GM19238 (cell line): ENCODE results near the gene XYLT1.

ENCODE experiments used
- DNase-seq: peaks from one replicate; pipeline ENCODE4 v3.0.0; 2011; ENCODE audit warnings: low spot score; ENCODE audit not compliant: insufficient read length

XYLT1 gene

DNA sequence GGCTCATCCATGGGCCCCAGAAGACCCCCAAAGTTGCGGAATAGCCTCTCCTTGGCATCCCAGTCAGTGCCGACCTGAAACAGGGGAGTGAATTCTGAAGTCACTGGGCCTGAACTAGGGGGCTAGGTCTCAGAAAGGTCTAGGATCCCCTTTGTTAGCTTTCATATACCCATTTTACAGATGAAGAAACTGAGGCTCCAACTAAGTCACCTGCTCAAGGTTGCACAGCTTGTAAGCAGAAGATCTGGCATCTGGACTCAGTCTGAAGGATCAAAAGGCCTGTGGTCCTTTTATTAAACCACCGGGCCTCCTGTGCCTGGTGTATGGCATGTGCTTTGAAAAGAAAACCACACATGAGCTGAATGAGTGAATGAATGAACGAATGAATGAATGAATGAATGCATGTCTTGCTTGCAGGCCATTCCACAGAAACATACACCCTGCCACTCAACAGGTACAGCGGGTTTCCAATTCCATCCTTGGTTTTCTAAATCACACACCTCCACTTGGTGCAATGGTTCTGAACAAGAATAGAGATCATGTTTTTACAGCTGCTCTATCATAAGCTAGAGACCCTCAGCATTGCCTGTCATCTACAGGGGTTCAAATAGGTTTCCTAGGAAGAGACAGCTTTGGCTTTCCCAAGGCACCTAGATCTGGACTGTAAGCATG is 352.7 kb downstream of the XYLT1 start:
- DNase-seq, result no peak

DNA sequence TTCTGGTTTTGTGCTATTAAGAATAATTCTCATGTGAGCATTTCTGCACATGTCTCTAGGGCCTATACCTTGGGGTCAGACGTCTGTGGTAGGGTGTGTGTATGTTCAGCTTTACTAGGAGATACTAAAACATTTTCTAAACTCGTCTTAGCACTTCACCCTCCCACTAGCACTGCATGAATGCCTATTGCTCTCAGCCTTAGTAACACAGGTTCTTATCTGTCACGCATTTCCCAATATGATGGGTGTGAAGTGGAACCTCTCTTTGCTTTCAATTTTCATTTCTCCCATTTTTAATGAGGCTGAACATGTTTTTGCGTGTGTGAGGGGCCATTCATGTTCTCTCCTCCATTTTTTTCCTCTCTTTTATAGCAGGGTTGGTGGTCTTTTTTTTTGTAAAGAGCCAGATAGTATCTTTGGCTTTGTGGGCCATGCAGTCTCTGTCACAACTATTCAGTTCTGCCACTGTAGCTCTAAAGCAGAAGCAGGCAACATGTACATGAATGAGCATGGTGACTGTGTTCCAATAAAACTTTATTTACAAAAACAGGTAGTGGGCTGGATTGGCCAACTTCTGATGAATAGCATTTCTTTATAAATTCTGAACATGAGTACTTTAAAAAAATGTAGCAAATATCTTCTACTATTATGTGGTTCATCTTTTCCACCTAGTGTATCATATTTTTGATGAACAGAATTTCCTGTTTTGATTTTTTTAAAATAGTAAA is 354.0 kb downstream of the XYLT1 start:
- DNase-seq, result no peak

DNA sequence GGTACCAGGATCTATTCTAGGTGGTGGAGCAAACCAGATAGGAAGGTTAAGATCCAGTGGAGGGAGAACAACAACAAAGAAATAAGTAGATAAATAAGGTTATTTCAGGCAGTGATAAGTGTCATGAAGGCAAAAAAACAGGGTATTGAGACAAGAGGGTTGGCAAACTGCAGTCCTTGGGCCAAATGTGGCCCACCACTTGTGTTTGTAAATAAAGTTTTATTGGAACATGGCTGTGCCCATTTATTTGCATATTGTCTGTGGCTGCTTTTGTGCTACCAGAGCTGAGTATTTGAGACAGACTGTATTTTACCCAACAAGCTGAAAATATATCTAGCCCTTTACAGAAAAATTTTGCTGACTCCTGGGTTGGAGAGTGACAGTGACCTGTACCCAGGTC is 361.3 kb downstream of the XYLT1 start:
- DNase-seq, result no peak

DNA sequence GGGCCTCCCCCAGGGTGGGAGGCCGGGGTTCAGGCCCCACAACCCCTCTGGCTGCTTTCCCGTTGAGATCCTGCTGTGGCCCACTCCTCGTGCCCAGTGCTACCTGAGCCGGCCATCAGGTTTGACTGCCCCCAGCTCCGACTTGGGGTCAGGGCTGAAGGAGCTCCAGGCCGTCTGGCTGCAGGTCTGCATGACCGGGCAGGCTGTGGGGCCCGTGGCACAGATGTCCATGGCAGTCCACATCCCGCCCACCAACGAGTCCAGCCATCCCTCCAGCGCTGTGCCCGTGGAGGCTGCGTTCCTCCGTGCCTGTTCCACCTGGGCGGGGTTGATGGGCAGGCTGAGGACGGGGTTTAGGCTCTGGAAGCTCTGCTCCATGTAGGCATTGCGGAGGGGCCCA is 362.2 kb downstream of the XYLT1 start:
- no peak for DNase-seq

DNA sequence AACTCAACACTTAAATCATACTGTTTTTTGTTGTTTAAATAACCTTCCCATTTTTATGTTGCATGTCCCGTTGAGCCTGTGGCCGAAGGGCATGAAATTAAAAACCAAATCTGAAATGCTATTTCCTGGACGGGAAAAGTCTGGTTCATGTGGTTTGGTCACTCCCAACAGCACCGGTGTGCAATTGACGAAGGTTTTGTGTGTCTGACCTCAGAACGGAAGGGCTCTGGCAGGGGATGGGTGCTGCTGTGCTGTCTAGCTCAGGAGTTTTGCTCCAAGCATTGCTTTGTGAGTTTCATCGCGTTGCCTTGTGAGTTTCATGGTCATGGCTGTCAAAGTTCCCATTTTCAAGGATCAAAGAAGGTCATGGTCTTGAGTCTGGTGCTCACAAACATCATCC is 363.3 kb downstream of the XYLT1 start:
- no peak for DNase-seq

DNA sequence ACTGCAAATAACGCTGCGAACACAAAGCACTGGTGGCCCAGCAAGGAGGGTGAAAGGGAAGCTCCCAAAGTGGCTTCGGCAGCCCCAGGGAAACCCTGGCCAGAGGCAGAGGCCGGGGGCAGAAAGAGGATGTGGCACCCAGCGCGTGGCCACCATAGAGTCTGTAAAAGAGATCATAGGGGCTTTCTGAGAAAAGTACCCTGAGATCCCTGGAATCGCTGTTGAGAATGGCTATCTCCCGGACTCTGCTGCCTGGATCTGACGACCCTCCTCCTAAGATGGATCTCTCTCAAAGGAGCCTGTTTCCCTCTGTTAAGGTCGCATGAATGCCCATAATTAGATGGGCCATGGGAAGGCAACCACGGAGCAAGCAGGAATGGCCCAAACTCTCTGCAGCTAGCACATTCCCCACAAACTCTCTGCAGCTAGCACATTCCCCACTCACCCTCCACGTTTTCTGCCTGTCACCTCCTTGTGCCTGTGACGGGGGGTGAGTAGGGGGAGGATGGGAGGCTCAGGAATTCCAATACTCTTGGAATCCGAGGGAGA is 364.4 kb downstream of the XYLT1 start:
- DNase-seq, result no peak

DNA sequence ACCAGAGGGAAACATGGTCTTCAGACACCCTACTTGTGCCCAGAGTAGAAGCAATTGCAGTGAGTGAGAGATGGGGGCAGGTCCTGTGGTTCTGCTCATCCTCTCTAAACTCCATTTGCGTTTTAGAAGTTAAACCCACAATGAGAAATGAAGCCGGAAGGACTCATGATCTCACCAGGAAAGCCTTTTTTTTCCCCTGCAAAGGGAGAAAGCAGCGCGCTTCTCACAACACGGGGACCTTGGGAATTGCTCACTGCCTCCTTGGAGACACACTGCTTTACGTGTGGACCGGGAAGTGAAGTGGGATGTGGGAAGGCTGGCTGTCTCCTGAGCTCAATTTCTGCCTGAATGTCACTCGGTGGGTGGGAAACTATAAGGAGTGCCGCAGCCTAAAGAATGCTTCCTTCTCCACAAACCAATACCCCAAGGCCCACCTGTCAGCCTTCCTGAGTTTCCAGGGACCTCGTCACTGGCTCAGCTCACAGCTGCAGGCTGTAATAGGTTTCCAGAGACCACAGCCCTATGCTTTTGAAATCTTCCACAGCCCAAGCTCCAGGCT is 365.4 kb downstream of the XYLT1 start:
- DNase-seq, result no peak

DNA sequence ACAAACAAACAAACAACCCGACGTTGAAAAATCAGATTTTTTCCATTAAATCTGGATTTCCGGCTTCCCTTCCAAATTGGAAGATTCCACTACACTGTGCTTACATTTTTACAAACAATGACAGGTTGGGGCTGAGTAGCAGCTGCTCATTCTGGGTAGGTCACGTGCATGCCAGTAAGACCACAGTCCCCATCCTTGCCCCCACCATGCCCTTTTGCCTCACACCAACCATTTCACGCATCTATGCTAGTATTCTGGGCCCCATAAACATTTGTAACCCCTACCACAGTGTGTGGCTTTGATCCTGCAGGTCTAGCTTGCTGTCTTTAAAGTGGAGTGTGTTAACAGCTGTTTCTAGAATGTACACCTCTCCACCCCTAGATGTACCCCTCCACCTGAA is 366.1 kb downstream of the XYLT1 start:
- DNase-seq, result no peak

DNA sequence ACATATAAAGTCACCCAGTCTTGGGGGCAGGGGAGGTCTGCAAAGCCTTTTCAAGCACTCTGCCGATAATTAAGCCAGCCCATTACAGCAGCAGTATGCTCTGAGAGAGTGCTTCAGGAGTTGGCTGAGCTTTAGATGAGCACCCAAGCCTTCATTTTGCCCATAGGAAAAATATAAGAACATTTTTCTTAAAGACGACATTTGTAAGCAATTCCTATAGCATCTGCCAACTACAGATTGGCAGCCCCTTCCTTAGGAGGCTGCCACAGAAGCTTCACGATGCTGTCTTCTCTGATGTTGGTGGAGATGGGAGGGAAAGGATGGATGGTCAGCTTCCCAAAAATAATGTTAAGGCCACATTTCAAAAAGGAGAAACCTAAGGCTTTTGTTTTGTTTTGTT is 367.5 kb downstream of the XYLT1 start:
- no peak for DNase-seq

DNA sequence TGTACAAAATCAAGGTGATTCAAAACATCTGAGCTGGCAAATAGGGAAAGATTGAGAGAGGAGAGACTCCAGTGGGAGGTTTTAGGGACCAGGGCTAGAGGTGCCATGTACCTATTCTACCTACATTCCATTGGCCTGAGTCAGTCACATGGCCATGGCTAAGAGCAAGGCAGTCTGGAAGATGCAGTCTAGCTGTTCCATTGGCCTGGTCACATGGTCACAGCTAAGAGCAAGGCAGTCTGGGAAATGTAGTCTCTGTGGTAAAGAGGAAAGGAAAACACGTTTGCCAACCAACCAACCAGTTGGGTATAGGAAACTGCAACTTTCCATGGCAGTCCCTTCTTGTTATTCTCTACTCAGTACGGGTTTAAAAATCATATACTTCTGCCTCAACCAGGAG is 369.1 kb downstream of the XYLT1 start:
- no peak for DNase-seq

DNA sequence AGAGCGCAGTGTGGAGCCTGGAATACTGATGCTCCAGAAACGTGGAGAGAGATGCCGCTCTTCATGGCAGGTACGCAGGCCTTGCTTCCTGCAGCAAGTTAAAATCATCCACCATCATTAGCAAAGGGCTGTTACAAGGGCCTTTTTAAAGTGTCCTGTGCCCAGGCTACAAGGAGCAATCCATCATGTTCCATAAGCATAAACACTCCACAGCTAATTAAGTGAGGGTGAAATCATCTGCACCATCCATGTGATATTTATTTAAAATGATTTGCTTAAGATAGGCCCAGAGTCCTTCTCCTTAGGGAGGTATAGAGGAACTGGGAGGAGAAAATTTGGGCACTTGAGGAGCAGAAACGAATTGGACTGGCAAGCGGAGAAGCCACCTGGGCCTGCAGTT is 372.1 kb downstream of the XYLT1 start:
- DNase-seq, result no peak

DNA sequence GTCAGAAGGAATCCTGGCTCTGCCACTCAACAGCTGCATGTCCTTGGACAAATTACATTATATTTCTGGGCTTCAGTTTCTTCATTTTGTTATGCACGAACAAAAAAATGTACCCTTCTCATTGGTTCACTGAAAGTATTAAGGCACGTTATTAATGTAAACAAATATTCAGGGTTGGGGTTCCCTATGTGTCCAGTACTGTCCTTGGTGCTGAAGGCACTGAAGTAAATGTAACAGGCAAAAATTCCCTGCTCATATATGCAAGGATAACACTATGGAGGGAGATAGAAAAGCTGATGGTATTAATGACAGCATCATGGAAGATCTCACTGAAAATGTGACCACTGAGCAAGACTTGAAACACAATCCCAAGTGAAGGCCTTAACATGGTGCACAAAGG is 386.6 kb downstream of the XYLT1 start:
- DNase-seq, result no peak

DNA sequence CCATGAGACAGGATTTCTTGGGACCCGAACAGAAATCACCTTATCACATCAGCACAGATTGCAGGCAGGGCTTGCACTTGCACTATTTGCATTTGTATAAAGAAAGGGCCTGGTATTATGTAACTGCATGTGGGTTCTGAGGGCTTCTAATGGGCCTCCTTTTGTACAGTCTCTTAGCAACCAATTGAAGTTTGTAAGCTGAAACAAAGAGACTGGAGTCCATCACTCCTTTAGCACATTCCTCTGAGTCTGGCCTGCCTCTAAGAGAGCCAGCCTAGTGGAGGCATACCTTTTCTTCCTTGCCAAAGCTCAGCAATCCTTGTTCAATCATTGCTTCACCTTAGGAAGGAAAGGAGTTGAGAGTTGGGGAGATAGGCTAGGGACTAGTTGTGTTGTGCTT is 387.1 kb downstream of the XYLT1 start:
- DNase-seq, result no peak

DNA sequence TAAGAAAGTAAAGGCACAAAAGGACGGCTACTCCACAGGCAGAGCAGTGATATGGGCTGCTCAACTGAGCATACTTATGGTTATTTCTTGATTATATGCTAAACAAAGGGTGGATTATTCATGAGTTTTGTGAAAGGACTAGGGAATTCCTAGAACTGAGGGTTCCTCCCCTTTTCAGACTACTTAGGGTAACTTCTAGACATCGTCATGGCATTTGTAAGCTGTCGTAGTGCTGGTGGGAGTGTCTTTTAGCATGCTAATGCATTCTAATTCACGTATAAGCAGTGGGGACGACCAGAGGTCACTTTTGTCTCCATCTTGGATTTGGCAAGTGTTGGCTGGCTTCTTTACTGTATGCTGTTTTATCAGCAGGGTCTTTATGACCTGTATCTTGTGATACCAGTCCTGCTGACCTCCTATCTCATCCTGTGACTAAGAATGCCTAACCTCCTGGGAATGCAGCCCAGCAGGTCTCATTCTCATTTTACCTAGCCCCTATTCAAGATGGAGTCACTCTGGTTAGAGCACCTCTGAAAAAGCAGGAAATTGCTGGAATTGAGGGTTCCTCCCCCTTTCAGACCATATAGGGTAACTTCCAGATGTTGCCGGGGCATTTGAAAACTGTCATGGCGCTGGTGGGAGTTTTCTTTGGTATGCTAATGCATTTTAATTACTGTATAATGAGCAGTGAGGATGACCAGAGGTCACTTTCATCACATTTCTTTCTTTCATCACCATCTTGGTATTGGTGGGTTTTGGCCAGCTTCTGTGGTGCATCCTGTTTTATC is 388.5 kb downstream of the XYLT1 start:
- no peak for DNase-seq

DNA sequence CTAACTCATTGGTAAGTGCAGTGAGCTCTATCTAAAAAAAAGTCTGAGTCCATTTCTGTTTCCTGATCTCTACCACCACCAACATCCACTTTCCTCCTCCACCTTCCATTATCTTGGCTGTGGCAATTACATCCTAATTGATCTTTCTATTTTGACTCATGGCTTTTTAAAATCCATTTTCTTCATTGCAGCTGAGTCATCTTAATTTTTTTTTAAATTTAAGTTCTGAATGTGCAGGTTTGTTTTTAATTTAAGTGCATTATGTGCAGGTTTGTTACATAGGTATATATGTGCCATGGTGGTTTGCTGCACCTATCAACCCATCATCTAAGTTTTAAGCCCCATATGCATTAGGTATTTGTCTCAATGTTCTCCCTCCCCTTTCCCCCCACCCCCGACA is 390.7 kb downstream of the XYLT1 start:
- DNase-seq, result no peak

DNA sequence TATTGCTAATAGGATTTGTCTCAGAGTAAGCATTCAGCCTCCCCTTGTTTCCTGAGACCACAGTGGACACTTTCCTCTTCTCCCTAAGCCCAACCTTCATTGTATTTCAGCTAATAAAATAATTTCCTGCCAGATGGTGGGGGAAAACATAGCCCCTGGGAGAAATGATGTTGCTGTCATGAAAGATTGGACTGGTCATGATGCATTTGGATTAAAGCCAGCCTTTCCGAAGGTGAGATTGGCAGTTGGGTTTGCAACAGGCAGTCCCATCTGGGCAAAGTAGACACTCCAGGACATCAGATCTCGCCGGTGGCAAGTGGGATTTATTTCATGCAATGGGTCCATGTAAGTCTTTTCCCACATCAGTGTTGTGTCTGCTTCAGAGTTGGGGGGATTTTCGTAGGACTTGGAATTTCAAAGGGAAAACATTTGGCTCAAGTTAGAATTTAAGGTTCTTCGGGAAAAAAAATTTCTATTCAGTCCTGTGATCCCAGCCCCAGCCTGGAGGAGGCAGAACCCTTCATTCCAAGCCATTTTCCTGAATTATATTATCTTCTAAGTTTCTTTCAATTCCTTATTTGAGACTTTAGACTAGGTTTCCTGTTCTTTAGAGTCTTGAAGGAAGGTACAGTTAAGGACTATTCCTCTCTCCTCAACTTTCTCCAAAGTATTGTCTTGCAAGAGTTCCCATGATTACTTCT is 391.7 kb downstream of the XYLT1 start:
- DNase-seq, result no peak

DNA sequence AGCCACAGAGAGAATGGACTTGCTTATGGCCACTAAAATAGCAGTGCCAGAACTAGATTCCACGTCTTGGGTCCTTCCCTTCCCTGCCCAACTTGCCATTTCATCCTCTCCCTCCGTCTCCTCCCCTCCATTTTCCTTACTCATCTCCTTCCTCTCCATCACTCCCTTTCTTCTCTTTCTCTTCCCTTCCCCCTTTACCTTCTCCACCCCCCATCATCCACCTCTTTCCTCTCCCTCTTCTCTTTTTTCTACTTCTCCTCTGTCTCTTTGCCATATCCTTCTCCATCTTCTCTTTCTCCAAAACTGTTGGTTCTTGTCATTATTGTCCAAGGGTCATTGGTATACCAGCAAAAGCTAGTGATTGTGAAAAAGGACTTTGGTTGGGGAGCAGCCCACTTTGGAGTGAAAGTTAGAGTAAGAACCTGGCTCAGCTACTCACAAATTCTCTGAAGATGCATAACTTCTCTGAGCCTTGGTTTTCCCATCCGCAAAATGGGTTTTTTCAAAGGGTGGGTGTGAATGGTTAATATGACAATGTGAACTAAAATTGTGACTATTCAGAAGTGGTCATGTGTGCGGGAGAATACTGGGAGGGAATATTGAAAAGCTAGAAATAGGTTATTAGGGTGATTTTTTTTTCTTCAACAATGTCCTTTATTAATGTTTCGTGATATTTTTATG is 393.8 kb downstream of the XYLT1 start:
- DNase-seq, result no peak

DNA sequence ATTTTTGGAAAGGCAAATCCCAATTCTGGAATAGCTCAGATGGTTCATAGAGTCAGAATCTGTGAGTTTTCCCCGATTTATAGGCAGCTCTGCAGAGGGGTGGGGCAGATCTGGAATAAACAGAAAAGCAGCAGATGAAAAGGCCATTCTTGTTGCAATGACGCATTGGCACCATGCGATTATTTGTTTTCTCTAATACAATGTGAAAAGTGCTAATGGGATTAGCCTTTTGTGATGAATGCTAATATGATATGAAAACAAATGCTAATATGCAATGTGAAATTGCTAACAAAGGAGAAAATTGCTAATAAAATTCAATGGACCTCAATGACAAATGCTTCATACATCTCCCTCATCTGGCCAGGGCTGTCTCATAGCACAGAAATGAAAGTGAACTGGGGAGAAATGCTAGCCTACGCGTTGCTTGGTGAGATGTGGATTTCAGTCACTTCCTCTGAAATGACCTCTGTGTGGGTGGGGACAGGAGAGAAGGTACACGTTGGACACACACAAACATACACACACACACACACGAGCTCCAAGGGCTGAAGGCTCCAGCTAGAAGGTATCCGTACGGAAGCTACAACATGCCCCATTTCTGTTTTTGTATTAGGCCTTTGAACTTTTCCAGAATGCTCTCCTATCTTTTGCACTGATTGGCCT is 394.5 kb downstream of the XYLT1 start:
- DNase-seq, result no peak

DNA sequence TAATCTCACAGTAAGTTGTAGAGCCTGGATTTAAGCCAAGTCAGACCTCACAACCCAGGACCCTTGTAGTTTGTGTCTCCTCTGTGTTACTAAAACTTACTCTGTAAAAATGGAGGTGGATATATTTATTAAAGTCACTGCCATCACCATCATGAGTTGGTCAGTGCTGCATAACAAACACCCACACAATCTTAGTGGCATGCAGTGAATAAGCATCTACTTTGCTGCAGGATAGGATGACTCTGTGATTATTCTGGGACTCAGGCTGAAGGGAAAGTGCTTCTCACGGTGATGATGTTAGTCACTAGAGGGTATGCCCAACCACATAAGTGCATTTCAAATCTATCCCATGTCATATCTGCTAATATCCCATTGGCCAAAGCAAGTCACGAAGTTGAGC is 398.7 kb downstream of the XYLT1 start:
- DNase-seq, result no peak

DNA sequence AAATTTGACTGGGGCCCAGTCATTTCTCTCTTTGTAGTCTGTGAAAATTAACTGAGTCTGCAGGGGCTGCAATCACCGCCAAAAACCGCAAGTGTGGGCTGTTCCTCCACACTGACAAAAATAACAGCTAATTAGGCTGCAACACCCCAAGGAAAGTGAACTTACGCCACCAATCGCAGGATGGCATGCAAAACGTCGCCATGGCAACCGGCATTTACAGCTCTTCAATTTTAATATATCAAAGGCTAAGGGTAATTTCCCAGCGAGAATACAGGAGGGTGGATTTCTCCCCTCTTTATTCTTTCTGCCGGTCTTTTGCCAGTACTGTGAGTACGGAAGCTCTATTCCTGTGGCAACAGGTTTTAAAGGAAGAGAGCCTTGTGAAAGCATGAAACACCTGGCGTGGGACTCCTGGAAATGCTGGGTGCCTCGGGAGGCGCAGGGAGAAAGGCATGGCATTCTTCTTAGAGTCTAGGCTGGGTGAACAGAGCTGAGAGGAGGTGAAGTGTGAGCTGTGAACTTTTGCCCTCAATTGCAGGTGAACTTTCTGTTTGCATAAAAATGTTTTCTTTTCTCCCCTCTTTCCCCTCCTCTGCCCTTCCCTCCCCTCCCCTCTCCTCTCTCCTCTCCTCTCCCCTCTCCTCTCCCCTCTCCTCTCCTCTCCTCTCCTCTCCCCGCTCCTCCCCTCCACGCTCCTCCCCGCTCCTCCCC is 399.7 kb downstream of the XYLT1 start:
- peak; percentile 63 for DNase-seq
